GM11168 (cell line): ENCODE results near the gene SAMD11.

Source experiments
- in situ Hi-C: fragments of 300-500 bp; cut with MboI; formaldehyde crosslinking; loops from one replicate; pipeline ENCODE4 v1.12.0; 2022; ENCODE audit warnings: low sequenced_read_pairs; ENCODE audit not compliant: unreplicated experiment

SAMD11 gene

GRCh38 chr1:929712-930632 is 6.2 kb downstream of the SAMD11 start:
- in situ Hi-C loops = no loop called here

GRCh38 chr1:930633-931138 is 7.0 kb downstream of the SAMD11 start:
- in situ Hi-C loops = no loop called here

GRCh38 chr1:931380-932172 is 7.9 kb downstream of the SAMD11 start:
- in situ Hi-C loops = no loop called here

GRCh38 chr1:932173-932510 is 8.4 kb downstream of the SAMD11 start:
- in situ Hi-C loops = no loop called here

- in situ Hi-C loops = no loop called here
Observed at GRCh38 chr1:932776-933602, 9.3 kb downstream of the SAMD11 start.

GRCh38 chr1:933603-933940 is 9.8 kb downstream of the SAMD11 start:
- in situ Hi-C loops = no loop called here

- in situ Hi-C loops = no loop called here
Observed at GRCh38 chr1:934991-935750, 11.4 kb downstream of the SAMD11 start.

GRCh38 chr1:935751-936231 is 12.1 kb downstream of the SAMD11 start:
- in situ Hi-C loops = no loop called here

- in situ Hi-C loops = no loop called here
Observed at GRCh38 chr1:936348-937264, 12.9 kb downstream of the SAMD11 start.

- in situ Hi-C loops = no loop called here
Observed at GRCh38 chr1:937521-937920, 13.8 kb downstream of the SAMD11 start.

- in situ Hi-C loops = no loop called here
Observed at GRCh38 chr1:938088-938683, 14.5 kb downstream of the SAMD11 start.

- in situ Hi-C loops = no loop called here
Observed at GRCh38 chr1:938711-939489, 15.2 kb downstream of the SAMD11 start.

GRCh38 chr1:939511-940106 is 15.9 kb downstream of the SAMD11 start:
- in situ Hi-C loops = no loop called here

GRCh38 chr1:940107-941014 is 16.6 kb downstream of the SAMD11 start:
- in situ Hi-C loops = no loop called here

GRCh38 chr1:941015-941587 is 17.4 kb downstream of the SAMD11 start:
- in situ Hi-C loops = no loop called here
